ENCODE data around the gene PPP1R26. TPM values are rescaled to one million over a fixed set of nuclear protein-coding genes. Genes with fewer than 3 reads are reported as not detected.

The PPP1R26 gene
- total and polyA plus RNA-seq, 4 donors = 9.3 to 29.6 (median 18.3) TPM

GRCh38 chr9:135480940-135481310 is 1.3 kb downstream of the PPP1R26 start:
- DNase-seq = no peak
- Histone ChIP-seq H3K4me3 (no peak overlapping the region), H3K9ac (ENCODE audit: insufficient read depth in 1 of 2, low read length in 2 of 2) (peak overlapping the region; percentile 25 to 40), H3K27ac (ENCODE audit: low read depth in 1 of 2, low read length in 1 of 2) (peak overlapping the region in 1 of 2 donors; percentile 57), H3K9me3 (ENCODE audit: control insufficient read depth in 4 of 4, insufficient read depth in 3 of 4, low read length in 3 of 4) (no peaks in the 10 kb centered on the region), H3K4me1 (ENCODE audit: control insufficient read depth in 5 of 5, insufficient read depth in 5 of 5, low read length in 5 of 5) (peaks cover 0 to 24% (median 3%) of the 10 kb centered on the region in 5 donors), H3K36me3 (ENCODE audit: control insufficient read depth in 4 of 4, insufficient read depth in 4 of 4, low read length in 4 of 4) (peaks cover 0 to 27% (median 18%) of the 10 kb centered on the region in 4 donors), H3K27me3 (ENCODE audit: control insufficient read depth in 3 of 3, insufficient read depth in 3 of 3, low read length in 2 of 3) (no peaks in the 10 kb centered on the region)
- 38 to 40% methylated on average over 11 of the region's 11 CpGs for WGBS, 2 donors
- TF ChIP-seq CTCF (IDR thresholded peaks at IDR 0.05; ENCODE audit: control extremely low read depth, extremely low read depth) = no peak
- ATAC-seq (ENCODE audit: insufficient read depth, low FRiP score) = no peak

- H3K27me3 ChIP-seq (ENCODE audit: control insufficient read depth in 3 of 3, insufficient read depth in 3 of 3, low read length in 2 of 3) = no peaks in the 10 kb centered on the region
- no peak overlapping the region for H3K9ac ChIP-seq (ENCODE audit: insufficient read depth in 1 of 2, low read length in 2 of 2)
- H3K36me3 ChIP-seq (ENCODE audit: control insufficient read depth in 4 of 4, insufficient read depth in 4 of 4, low read length in 4 of 4) = peaks cover 0 to 37% (median 24%) of the 10 kb centered on the region in 4 donors
- H3K4me1 ChIP-seq (ENCODE audit: control insufficient read depth in 5 of 5, insufficient read depth in 5 of 5, low read length in 5 of 5) = peaks cover 0 to 24% (median 3%) of the 10 kb centered on the region in 5 donors
- DNase-seq = no peak
- H3K4me3 ChIP-seq = no peak overlapping the region
- TF ChIP-seq CTCF (IDR thresholded peaks at IDR 0.05; ENCODE audit: control extremely low read depth, extremely low read depth) = no peak
- H3K9me3 ChIP-seq (ENCODE audit: control insufficient read depth in 4 of 4, insufficient read depth in 3 of 4, low read length in 3 of 4) = no peaks in the 10 kb centered on the region
- ATAC-seq (ENCODE audit: insufficient read depth, low FRiP score) = no peak
- 76 to 77% methylated on average over 8 of the region's 8 CpGs for WGBS, 2 donors
- H3K27ac ChIP-seq (ENCODE audit: low read depth in 1 of 2, low read length in 1 of 2) = no peak overlapping the region
Measured at GRCh38 chr9:135482015-135482754, 2.6 kb downstream of the PPP1R26 start.

GRCh38 chr9:135484460-135485277 is 5.1 kb downstream of the PPP1R26 start:
- no peak overlapping the region for H3K27ac ChIP-seq (ENCODE audit: low read depth in 1 of 2, low read length in 1 of 2)
- H3K4me3 ChIP-seq = no peak overlapping the region
- WGBS, 2 donors = 97 to 98% methylated on average over 47 of the region's 47 CpGs
- H3K36me3 ChIP-seq (ENCODE audit: control insufficient read depth in 4 of 4, insufficient read depth in 4 of 4, low read length in 4 of 4) = peaks cover 0 to 43% (median 28%) of the 10 kb centered on the region in 4 donors
- H3K9me3 ChIP-seq (ENCODE audit: control insufficient read depth in 4 of 4, insufficient read depth in 3 of 4, low read length in 3 of 4) = no peaks in the 10 kb centered on the region
- peaks cover 0 to 8% (median 3%) of the 10 kb centered on the region in 5 donors for H3K4me1 ChIP-seq (ENCODE audit: control insufficient read depth in 5 of 5, insufficient read depth in 5 of 5, low read length in 5 of 5)
- H3K9ac ChIP-seq (ENCODE audit: insufficient read depth in 1 of 2, low read length in 2 of 2) = no peak overlapping the region
- DNase-seq (no peak), ATAC-seq (ENCODE audit: insufficient read depth, low FRiP score) (no peak)
- H3K27me3 ChIP-seq (ENCODE audit: control insufficient read depth in 3 of 3, insufficient read depth in 3 of 3, low read length in 2 of 3) = no peaks in the 10 kb centered on the region
- TF ChIP-seq CTCF (IDR thresholded peaks at IDR 0.05; ENCODE audit: control extremely low read depth, extremely low read depth) = no peak

All from lung (tissue), 12 donors.